ENCODE results near the gene CIAPIN1.
A peak's percentile ranks its signal among the peaks of the same experiment; 100 is the strongest.
"Not testable (repeated sequence)": the region's sequence is repeated elsewhere in the genome, so short reads cannot be mapped to it uniquely, and the experiment has no call there.

The CIAPIN1 gene

GRCh38 chr16:57476546-57477410 is 29.6 kb upstream of the CIAPIN1 start:
- no peak for DNase-seq

- no peak for DNase-seq
Measured at GRCh38 chr16:57475711-57476339, 28.6 kb upstream of the CIAPIN1 start.

GRCh38 chr16:57474671-57475661 is 27.8 kb upstream of the CIAPIN1 start:
- no peak for DNase-seq

GRCh38 chr16:57473906-57474305 is 26.7 kb upstream of the CIAPIN1 start:
- no peak for DNase-seq

DNA sequence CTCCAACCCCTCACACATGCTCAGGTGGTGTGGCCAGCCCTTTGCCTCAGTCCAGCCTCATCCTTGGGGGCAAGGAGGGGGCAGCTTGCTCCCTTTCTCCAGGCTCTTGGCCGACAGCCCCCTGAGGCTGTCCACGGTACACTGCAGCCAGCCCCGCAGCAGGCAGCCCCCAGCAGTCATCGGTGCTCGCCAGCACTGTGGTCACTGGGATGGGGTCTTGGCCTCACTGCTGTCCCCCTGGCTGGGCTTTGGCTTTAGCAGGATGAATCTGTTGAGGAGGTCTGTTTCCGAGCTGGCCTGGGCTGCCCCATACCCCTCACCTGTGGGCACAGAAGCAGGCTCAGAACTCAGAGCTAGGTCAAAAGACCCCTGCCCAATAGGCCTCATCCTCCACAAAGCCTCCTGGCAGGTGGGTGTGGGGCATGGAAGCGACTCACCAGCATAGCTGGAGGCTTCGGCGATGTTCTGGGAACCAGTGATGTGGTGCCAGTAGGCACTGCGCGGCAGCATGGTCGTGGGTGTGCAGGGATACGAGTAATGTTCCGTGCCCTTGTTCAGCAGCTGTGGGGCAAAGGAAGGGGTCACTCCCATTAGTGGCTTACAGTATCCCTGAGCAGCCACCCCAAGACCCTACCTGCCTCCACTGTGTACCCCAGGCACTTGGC is 26.1 kb upstream of the CIAPIN1 start:
- DNase-seq: no peak

DNA sequence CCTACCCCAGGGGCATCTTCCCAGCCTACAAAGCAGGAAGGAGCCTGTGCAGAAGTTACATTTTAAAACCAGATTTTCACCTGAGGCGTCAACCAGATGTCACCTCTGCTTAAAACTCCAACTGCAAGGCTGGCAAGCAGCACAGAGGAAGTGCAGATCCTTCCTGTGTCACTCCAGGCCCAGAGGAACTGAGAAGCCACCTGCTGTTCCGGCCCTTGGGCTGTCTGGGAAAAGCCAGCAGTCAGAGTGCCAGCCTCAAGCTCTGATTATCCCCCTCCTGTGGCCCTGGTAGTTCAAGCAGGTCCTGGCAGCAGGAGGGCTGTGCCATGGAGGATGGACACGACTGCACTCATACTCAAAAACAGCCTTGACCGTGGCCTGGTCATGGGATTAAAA is 25.5 kb upstream of the CIAPIN1 start:
- no peak for DNase-seq

GRCh38 chr16:57471852-57472664 is 24.9 kb upstream of the CIAPIN1 start:
- no peak for DNase-seq

GRCh38 chr16:57471209-57471608 is 24.0 kb upstream of the CIAPIN1 start:
- no peak for DNase-seq

- DNase-seq: no peak
Measured at GRCh38 chr16:57470711-57471110, 23.5 kb upstream of the CIAPIN1 start.

- no peak for DNase-seq
Measured at GRCh38 chr16:57469917-57470470, 22.8 kb upstream of the CIAPIN1 start.

DNA sequence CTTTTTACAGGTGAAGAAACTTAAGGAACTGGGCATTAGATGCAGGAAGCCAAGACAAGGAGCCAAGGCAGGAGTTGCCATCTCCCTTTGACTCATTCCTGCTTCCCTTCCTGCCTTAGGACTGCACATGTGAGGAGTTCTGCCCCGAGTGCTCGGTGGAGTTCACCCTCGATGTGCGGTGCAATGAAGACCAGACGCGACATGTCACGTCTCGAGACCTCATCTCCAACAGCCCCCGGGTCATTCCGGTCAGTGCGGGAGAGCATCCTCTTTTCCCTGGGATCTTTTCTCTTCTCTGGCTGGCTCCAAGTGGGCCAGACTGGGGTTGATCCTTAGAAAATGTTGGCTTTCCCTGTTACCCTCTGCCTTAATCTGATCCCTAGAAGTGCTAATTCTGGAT is 21.9 kb upstream of the CIAPIN1 start:
- no peak for DNase-seq

GRCh38 chr16:57468346-57468745 is 21.2 kb upstream of the CIAPIN1 start:
- DNase-seq: no peak

- no peak for DNase-seq
Measured at GRCh38 chr16:57464523-57464922, 17.3 kb upstream of the CIAPIN1 start.

DNA sequence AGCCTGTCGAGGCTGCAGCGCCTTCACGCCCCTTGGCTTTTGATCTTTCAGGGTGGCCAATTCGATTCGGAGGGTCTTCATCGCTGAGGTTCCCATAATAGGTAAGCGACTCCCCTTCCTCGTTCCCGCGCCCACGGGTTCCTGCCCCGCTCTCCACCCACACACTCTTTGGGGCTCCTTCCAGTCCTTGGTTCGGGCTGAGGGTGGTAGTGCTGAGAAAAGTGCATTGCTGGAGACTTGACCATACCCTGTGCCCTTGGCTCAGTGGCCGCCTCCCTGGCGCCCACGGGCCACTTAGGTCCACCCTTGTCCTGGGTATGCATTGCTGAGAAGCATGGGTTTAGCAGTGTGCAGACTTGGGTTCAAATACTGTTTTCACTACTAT is 15.8 kb upstream of the CIAPIN1 start:
- no peak for DNase-seq

DNA sequence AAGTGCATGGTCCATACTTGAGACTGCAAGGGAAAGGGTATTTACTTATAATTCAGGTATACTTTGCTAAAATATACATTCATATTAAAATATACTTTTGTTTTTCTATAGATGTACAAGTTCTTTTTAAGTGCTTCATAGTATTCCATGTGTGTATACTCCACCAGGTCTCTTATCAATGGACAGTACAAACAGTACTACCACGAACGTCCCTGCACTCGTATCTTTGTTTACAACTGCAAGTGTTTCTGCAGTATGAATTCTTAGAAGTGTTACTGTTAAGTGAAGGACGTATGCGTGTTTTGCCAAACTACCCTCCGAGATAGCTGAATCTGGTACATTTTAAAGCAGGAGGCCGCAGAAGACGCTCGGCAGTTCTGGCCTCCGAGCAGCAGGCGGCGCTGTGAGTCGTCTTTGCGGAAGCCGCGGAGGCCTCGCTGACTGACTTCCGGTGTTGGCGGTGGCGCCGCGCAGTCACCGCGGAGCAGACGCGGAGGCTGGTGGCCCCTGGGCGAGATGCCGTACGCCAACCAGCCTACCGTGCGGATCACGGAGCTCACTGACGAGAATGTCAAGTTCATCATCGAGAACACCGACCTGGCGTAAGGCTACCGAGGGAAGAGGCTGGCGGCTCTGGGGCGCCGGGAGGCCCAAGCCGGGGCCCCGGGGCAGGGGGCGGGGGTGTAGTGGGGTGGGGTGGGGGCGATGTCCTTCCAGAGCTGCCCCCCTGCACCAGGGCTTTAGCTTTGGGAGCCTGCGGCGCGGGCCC is 15.2 kb upstream of the CIAPIN1 start, which contains the start of gene POLR2C:
Gene POLR2C, plus strand, starts transcription at position 471 of the 769 bp plus-strand sequence. Its CDS starts 46 bp downstream, at position 517.
- DNase-seq: peak; percentile 21

GRCh38 chr16:57452021-57452420 is 4.8 kb upstream of the CIAPIN1 start:
- no peak for DNase-seq

- DNase-seq: peak; percentile 8
Measured at GRCh38 chr16:57446531-57447185, 527 bp downstream of the CIAPIN1 start.

GRCh38 chr16:57445510-57445909 is 1.7 kb downstream of the CIAPIN1 start:
- no peak for DNase-seq

DNA sequence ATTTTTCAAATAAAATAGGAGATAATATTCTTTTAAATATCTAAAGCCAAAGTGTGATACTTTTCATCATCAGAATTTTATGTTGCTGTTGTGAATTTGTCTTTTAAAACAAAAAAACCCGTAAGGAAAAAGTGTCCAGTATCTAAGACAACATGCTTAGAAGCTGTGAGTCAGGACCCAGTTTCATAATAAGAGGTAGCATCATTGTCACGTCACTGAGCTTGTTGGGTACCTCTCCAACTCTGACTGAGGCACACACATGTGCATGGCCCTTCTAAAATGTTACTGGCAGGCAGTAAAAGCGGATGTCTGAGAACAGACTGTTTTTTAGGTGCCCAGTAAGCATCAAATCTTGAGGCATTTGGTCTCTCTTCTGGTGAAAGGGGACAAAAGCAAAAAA is 2.5 kb downstream of the CIAPIN1 start:
- DNase-seq: no peak

- not testable (repeated sequence) for DNase-seq
Measured at GRCh38 chr16:57440551-57440950, 6.6 kb downstream of the CIAPIN1 start.

Data from NCI-H2029 treated with DMSO at 0.1 percent for 48 hours (cell line).